Loucy (cell line): ENCODE measurements around the gene RPTOR.

Experiments
- H2AFZ ChIP-seq: fragments of 200-600 bp; sonication (generic); 2 replicates; pipeline ENCODE4 v1.6.0; 2016; ENCODE audit warnings: antibody characterized with exemption, mild to moderate bottlenecking, low read length, moderate library complexity
- H3F3A ChIP-seq: fragments of 200-600 bp; 2 replicates; pipeline ENCODE4 v1.6.0; 2016; ENCODE audit warnings: antibody characterized with exemption, low read depth, mild to moderate bottlenecking
- H3K27me3 ChIP-seq: fragments of 200-600 bp; sonication (generic); 2 replicates; pipeline ENCODE4 v1.6.1; 2014; ENCODE audit warnings: low read length, mild to moderate bottlenecking; ENCODE audit not compliant: insufficient read depth, poor library complexity, severe bottlenecking
- H3K36me3 ChIP-seq: fragments of 200-600 bp; sonication (generic); 2 replicates; pipeline ENCODE4 v1.6.1; 2016; ENCODE audit warnings: low read length; ENCODE audit not compliant: insufficient read depth
- H3K4me1 ChIP-seq: fragments of 200-600 bp; sonication (generic); 2 replicates; pipeline ENCODE4 v1.5.1; 2014; ENCODE audit warnings: low read length, mild to moderate bottlenecking; ENCODE audit not compliant: insufficient read depth, poor library complexity, severe bottlenecking
- H3K4me2 ChIP-seq: fragments of 200-600 bp; sonication (generic); 2 replicates; pipeline ENCODE4 v1.6.0; 2014; ENCODE audit warnings: antibody characterized with exemption, low read length, low read depth, mild to moderate bottlenecking; ENCODE audit not compliant: poor library complexity, severe bottlenecking
- H3K4me3 ChIP-seq: fragments of 200-600 bp; sonication (generic); 2 replicates; pipeline ENCODE4 v1.5.1; 2014; ENCODE audit warnings: low read length, mild to moderate bottlenecking, mixed read lengths; ENCODE audit not compliant: poor library complexity, severe bottlenecking
- H3K79me2 ChIP-seq: fragments of 200-600 bp; sonication (generic); 2 replicates; pipeline ENCODE4 v1.6.1; 2014; ENCODE audit warnings: low read length; ENCODE audit not compliant: insufficient read depth
- H3K9ac ChIP-seq: fragments of 200-600 bp; sonication (generic); 2 replicates; pipeline ENCODE4 v1.6.0; 2014; ENCODE audit warnings: mild to moderate bottlenecking, low read depth, low read length, moderate library complexity; ENCODE audit not compliant: poor library complexity, severe bottlenecking
- H3K9me2 ChIP-seq: fragments of 200-600 bp; sonication (generic); replicated peaks from 2 replicates; pipeline ENCODE4 v1.6.1; 2016; ENCODE audit warnings: low read depth, low read length, mixed read lengths
- H3K9me3 ChIP-seq: fragments of 200-600 bp; sonication (generic); 2 replicates; pipeline ENCODE4 v1.6.1; 2014; ENCODE audit warnings: mild to moderate bottlenecking, antibody characterized with exemption, low read length, low read depth; ENCODE audit not compliant: insufficient read depth
- H4K20me1 ChIP-seq: fragments of 200-600 bp; sonication (generic); 2 replicates; pipeline ENCODE4 v1.6.0; 2014; ENCODE audit warnings: antibody characterized with exemption, low read length, mild to moderate bottlenecking; ENCODE audit not compliant: insufficient read depth, poor library complexity, severe bottlenecking
- CTCF ChIP-seq: fragments of 200-600 bp; sonication (generic); conservative IDR thresholded peaks from 2 replicates; pipeline ENCODE4 v1.5.1; 2014; ENCODE audit warnings: mild to moderate bottlenecking, antibody characterized with exemption, low read length
- EZH2phosphoT487 ChIP-seq: fragments of 200-600 bp; IDR thresholded peaks from 2 replicates; pipeline ENCODE4 v1.6.1; 2018; ENCODE audit warnings: antibody characterized with exemption, mild to moderate bottlenecking, moderate library complexity, borderline replicate concordance

RPTOR gene

GRCh38 chr17:80618304-80618703 lies 73.7 kb downstream of the RPTOR start:
- Histone ChIP-seq H3F3A (no peaks in the 10 kb centered on the region), H4K20me1 (no peaks in the 10 kb centered on the region), H3K9me2 (no peaks in the 10 kb centered on the region), H2AFZ (no peak overlapping the region), H3K9me3 (no peaks in the 10 kb centered on the region), H3K36me3 (peaks cover 3% of the 10 kb centered on the region; the same call in 1 of the 2 replicates), H3K4me2 (no peak overlapping the region), H3K4me3 (no peak overlapping the region), H3K79me2 (peaks cover 64% of the 10 kb centered on the region), H3K9ac (no peak overlapping the region), H3K27me3 (no peaks in the 10 kb centered on the region), H3K4me1 (peaks cover 41% of the 10 kb centered on the region)
- TF ChIP-seq CTCF (no peak), EZH2phosphoT487 (no peak)

- H3K79me2 ChIP-seq = peaks cover 60% of the 10 kb centered on the region
- no peaks in the 10 kb centered on the region for H3K9me3 ChIP-seq
- H3K36me3 ChIP-seq = peaks cover 3% of the 10 kb centered on the region; the same call in 1 of the 2 replicates
- TF ChIP-seq EZH2phosphoT487 (no peak), CTCF (no peak)
- no peaks in the 10 kb centered on the region for H4K20me1 ChIP-seq
- H3F3A ChIP-seq = no peaks in the 10 kb centered on the region
- H3K9me2 ChIP-seq = no peaks in the 10 kb centered on the region
- H3K4me3 ChIP-seq = no peak overlapping the region
- H3K4me2 ChIP-seq = no peak overlapping the region
- no peak overlapping the region for H2AFZ ChIP-seq
- H3K9ac ChIP-seq = no peak overlapping the region
- H3K27me3 ChIP-seq = no peaks in the 10 kb centered on the region
- H3K4me1 ChIP-seq = peaks cover 30% of the 10 kb centered on the region
Measured at GRCh38 chr17:80619535-80620235, 75.0 kb downstream of the RPTOR start.

GRCh38 chr17:80621335-80621996 lies 76.8 kb downstream of the RPTOR start:
- Histone ChIP-seq H4K20me1 (no peaks in the 10 kb centered on the region), H3K4me3 (peak overlapping the region; percentile 8), H2AFZ (no peak overlapping the region), H3K4me2 (peak overlapping the region; percentile 55), H3K79me2 (peaks cover 55% of the 10 kb centered on the region), H3K27me3 (no peaks in the 10 kb centered on the region), H3K9ac (peak overlapping the region; percentile 35), H3K9me2 (no peaks in the 10 kb centered on the region), H3K36me3 (peaks cover 7% of the 10 kb centered on the region; the same call in 1 of the 2 replicates), H3K9me3 (no peaks in the 10 kb centered on the region), H3K4me1 (peaks cover 25% of the 10 kb centered on the region), H3F3A (no peaks in the 10 kb centered on the region)
- no peak for TF ChIP-seq EZH2phosphoT487
- TF ChIP-seq CTCF = no peak
